KOPT-K1 (cell line): Measurements from ENCODE around the gene COL18A1.
"Not testable (repeated sequence)": the region's sequence is repeated elsewhere in the genome, so short reads cannot be mapped to it uniquely, and the experiment has no call there.

Experiments
- H3K27ac ChIP-seq: fragments of 200-600 bp; sonication (generic); 2 replicates; pipeline ENCODE4 v1.5.1; 2016; ENCODE audit warnings: antibody characterized with exemption, mild to moderate bottlenecking, low read depth, low read length; ENCODE audit not compliant: poor library complexity, severe bottlenecking
- H3K36me3 ChIP-seq: fragments of 200-600 bp; sonication (generic); 2 replicates; pipeline ENCODE4 v1.5.1; 2017; ENCODE audit warnings: antibody characterized with exemption, mild to moderate bottlenecking, low read length, moderate library complexity; ENCODE audit not compliant: insufficient read depth
- H3K9me3 ChIP-seq: fragments of 200-600 bp; sonication (generic); 2 replicates; pipeline ENCODE4 v1.5.1; 2017; ENCODE audit warnings: antibody characterized with exemption, low read length, mild to moderate bottlenecking; ENCODE audit not compliant: insufficient read depth, poor library complexity, severe bottlenecking

COL18A1 gene

DNA sequence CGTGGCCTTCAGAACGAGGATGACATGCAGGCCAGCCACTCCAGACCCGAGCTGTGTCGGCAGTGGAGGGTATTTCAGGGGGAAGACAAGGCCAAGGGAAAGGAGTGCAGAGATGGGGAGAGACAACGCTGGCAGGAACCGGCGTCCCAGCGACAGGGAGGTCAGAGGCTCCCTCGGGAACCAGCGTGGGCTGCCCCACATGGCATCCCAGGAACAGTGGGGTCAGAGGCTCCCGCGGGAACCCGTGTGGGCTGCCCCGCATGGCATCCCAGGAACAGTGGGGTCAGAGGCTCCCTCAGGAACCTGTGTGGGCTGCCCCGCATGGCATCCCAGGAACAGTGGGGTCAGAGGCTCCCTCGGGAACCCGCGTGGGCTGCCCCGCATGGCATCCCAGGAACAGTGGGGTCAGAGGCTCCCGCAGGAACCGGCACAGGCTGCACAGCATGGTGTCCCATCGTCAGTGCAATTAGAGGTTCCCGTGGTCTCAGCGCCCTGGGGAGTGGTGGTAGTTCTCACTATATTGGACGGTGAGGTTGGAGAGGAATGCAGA is 94.3 kb downstream of the COL18A1 start:
- Histone ChIP-seq H3K27ac (no peak overlapping the region), H3K9me3 (no peaks in the 10 kb centered on the region), H3K36me3 (no peaks in the 10 kb centered on the region)

DNA sequence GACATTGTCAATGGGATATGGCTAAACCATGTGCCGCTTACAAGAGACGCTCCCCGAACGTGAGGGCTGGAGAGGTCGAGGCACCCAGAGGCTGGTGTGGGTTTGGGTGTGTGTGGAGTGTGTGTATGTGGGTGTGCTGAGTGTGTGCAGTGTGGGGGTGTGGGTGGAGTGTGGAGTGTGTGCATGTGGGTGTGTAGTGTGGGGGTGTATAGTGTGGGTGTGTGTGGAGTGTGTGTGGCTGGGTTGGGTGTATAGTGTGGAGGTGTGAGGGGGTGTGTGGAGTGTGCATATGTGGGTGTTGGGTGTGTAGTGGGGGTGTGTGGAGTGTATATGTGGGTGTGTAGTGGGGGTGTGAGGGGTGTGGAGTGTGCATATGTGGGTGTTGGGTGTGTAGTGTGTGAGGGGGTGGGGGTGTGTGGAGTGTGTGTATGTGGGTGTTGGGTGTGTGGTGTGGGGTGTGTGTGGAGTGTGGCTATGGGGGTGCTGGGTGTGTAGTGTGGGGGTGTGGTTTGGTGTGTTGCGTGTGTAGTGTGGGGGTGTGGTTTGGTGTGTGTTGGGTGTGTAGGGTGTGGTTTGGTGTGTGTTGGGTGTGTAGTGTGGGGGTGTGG is 95.1 kb downstream of the COL18A1 start:
- Histone ChIP-seq H3K27ac (no peak overlapping the region), H3K36me3 (no peaks in the 10 kb centered on the region)

DNA sequence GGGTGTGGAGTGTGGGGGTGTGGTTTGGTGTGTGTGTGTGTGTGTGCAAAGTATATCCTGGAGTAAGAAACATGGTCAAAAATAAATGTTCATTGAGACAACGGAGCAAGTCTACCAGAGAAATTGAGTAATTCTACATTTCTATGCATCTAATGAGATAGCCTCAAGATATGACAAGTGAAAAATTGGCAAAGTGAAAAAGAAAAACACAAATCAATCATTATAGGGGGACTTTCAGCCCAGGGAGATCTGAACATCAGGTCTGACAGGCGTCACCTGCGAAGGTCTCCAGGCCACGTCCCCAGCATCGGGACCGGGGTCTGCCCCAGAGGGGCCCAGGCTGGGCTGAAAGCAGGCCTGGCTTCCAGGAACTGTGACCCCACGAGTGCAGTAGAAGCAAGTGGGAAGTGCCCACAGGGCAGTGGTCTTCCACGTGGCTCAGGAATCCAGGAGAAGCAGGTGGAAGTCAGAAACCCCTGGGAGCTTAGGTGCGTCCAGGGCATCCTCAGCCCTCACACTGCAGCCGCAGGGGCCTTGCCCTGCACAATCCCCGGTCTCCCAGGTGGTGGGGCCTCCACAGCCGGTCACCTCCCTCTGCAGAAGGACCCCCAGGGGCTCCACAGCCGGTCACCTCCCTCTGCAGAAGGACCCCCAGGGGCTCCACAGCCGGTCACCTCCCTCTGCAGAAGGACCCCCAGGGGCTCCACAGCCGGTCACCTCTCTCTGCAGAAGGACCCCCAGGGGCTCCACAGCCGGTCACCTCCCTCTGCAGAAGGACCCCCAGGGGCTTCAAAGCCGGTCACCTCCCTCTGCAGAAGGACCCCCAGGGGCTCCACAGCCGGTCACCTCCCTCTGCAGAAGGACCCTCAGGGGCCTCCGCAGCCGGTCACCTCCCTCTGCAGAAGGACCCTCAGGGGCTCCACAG is 96.4 kb downstream of the COL18A1 start:
- not testable (repeated sequence) for H3K9me3 ChIP-seq, H3K27ac ChIP-seq, H3K36me3 ChIP-seq

More for the DNA sequence above, 95.1 kb downstream of the COL18A1 start:
- H3K9me3 ChIP-seq, result no peaks in the 10 kb centered on the region

DNA sequence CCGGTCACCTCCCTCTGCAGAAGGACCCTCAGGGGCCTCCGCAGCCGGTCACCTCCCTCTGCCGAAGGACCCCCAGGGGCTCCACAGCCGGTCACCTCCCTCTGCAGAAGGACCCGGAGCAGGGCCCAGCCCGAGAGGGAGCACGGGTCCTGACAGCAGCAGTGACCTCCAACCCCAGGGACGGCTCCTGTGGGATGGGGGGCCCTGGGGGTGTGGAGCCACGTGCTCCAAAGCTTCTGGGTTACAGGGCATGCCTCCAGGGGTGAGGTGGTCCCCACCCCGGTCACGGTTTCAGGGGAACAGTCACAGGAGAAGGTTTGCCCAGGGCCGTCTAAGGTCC is 97.0 kb downstream of the COL18A1 start:
- Histone ChIP-seq H3K27ac (no peak overlapping the region), H3K36me3 (no peaks in the 10 kb centered on the region), H3K9me3 (no peaks in the 10 kb centered on the region)

DNA sequence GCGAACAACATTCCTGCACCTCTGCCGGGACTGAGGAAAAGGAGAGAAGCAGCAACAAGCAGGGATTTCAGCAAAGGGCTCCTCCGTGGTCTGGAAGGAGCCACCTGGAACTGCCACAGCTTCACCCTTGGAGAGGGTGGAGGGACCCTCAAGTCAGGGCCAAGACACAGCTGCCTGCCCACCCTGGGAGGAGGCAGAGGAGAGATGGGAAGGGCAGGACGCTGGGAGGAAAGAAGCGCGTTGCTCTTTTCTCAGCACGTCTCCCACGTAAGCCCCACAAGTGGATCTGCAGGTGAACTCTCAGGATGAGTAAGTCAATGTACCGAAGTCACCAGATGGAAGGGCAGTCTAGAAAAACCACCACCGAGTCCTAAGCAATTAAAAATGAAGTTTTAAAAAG is 97.6 kb downstream of the COL18A1 start:
- no peak overlapping the region for H3K27ac ChIP-seq
- no peaks in the 10 kb centered on the region for H3K36me3 ChIP-seq
- no peaks in the 10 kb centered on the region for H3K9me3 ChIP-seq

DNA sequence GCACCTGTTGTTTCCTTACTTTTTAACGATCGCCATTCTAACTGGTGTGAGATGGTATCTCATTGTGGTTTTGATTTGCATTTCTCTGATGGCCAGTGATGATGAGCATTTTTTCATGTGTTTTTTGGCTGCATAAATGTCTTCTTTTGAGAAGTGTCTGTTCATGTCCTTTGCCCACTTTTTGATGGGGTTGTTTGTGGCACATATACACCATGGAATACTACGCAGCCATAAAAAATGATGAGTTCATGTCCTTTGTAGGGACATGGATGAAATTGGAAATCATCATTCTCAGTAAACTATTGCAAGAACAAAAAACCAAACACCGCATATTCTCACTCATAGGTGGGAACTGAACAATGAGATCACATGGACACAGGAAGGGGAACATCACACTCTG is 98.3 kb downstream of the COL18A1 start:
- not testable (repeated sequence) for H3K36me3 ChIP-seq, H3K27ac ChIP-seq, H3K9me3 ChIP-seq

DNA sequence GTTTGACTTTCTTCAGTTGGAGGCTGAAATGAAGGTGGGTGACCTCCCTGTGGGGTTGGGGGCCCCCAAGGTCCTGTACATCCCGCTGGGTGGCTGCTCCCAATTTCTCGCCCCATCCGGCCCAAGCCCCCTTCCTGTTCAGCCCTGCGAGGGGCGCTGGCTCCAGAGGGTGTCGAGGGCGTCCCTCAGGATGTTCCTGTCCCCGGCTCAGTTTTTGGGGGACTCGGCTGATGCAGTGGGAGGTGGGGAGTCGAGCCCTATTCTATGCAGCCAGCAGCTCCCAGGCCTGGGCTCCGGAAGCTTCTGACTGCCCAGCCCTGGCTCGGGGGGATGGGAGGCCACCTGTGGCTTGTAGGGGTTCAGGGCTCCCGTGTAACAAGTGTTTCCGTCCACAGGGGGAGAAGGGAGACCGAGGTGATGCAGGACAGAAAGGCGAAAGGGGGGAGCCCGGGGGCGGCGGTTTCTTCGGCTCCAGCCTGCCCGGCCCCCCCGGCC is 99.1 kb downstream of the COL18A1 start:
- Histone ChIP-seq H3K36me3 (no peaks in the 10 kb centered on the region), H3K27ac (no peak overlapping the region)

DNA sequence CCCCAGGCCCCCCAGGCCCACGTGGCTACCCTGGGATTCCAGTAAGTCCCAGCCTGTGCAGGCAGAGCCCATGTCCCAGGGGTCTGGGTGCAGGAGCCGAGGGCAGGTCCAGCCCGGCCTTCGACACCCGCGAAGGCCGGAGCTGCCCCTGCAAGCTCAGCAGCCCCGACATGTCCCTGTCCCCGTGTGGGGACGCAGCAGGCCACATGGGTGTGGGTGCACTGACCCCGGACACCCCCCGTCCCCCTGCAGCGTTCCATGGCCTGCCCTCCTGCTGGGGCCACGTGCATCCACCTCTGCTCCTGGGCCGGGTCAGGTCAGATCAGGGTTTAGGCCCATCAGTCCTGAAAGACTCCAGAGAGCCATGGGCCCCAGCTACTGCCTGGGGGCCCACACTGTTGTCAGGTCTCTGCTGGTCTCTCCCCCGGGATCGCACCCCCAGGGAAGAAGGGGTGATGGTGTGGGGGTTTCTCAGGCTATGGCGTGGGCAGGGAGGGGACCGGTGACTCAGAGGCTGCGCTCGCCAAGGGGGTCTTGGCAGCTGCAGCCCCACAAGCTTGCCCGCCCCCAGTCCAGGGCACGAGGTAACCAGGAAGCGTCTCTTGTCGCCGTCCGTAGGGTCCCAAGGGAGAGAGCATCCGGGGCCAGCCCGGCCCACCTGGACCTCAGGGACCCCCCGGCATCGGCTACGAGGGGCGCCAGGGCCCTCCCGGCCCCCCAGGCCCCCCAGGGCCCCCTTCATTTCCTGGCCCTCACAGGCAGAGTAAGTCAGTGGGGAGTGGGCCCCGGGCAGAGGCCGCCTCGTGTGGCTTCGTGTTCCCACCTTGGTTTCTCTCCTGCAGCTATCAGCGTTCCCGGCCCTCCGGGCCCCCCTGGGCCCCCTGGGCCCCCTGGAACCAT is 99.8 kb downstream of the COL18A1 start:
- Histone ChIP-seq H3K36me3 (no peaks in the 10 kb centered on the region), H3K27ac (no peak overlapping the region), H3K9me3 (no peaks in the 10 kb centered on the region)

More for the DNA sequence above, 99.1 kb downstream of the COL18A1 start:
- H3K9me3 ChIP-seq, result no peaks in the 10 kb centered on the region

DNA sequence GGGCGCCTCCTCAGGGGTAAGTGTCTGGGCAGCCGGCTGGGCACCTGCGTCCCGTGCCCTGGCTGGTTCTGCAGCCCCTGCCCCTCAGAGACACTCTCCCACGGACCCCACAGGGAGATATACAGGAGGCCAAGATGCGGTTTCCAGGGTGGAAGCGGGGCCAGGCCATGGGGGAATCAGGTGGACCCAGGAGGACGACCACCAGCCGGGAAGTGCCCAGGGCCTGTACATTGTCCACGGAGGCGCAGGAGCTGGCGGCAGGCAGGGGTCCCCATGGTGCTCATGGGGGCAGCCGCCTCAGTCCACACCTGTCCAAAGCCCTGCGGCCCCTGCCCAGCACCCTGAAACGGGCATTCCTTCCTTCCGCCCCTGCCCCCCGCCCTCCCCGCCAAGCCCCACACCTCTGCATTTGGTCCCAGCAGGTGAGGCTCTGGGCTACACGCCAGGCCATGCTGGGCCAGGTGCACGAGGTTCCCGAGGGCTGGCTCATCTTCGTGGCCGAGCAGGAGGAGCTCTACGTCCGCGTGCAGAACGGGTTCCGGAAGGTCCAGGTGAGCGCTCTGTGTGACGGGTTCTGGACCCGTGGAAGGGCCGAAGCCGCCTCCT is 100.6 kb downstream of the COL18A1 start:
- Histone ChIP-seq H3K27ac (no peak overlapping the region), H3K9me3 (no peaks in the 10 kb centered on the region), H3K36me3 (no peaks in the 10 kb centered on the region)

DNA sequence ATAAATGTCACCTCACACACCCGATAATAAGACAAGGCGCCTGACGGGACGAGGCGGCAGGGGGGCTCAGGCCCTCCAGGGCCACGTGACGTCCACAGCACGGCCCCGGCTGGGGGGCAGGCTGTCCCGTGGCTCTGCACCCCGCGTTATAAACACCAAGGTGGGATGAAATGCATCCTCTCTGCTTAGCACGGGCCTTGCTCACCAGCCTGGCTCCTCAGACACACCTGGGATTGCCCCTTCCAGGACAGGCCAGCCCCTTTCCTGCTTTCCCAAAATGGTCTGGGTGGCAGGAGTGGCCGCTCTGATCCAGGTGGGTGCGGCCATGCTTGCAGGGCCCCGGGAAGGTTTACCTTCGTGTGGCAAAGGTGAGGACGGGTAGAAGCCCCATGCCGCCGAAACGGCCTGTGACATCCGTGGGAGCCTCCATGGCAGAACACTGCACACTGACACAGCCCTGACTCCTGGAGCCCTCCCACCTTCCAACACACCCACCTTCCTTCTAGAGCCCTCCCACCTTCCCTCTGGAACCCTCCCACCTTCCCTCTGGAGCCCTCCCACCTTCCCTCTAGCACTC is 101.4 kb downstream of the COL18A1 start:
- Histone ChIP-seq H3K36me3 (no peaks in the 10 kb centered on the region), H3K9me3 (no peaks in the 10 kb centered on the region), H3K27ac (no peak overlapping the region)

DNA sequence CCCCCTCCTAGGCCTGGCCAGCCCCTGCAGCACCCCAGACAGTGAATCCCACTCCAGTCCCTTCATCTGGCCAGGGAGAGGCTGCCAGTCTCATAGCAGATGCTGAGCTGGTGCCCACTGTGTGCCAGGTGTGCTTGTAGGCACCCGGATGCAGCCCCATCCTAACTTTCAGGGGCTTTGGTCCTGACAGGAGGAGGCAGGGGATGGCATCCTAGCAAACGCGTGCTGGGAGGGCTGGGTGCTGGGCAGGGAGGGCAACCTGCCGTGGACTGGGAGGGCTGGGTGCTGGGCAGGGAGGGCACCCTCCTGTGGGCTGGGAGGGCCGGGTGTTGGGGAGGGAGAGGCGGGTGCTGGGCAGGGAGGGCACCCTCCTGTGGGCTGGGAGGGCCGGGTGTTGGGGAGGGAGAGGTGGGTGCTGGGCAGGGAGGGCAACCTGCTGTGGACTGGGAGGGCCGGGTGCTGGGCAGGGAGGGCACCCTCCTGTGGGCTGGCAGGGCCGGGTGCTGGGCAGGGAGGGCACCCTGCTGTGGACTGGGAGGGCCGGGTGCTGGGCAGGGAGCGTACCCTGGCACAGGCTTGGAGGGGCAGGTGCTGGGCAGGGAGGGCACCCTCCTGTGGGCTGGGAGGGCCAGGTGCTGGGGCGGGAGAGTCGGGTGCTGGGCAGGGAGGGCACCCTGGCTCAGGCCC is 102.0 kb downstream of the COL18A1 start:
- H3K9me3 ChIP-seq, result no peaks in the 10 kb centered on the region
- H3K36me3 ChIP-seq, result no peaks in the 10 kb centered on the region; the same call in 1 of the 2 replicates
- H3K27ac ChIP-seq, result no peak overlapping the region

DNA sequence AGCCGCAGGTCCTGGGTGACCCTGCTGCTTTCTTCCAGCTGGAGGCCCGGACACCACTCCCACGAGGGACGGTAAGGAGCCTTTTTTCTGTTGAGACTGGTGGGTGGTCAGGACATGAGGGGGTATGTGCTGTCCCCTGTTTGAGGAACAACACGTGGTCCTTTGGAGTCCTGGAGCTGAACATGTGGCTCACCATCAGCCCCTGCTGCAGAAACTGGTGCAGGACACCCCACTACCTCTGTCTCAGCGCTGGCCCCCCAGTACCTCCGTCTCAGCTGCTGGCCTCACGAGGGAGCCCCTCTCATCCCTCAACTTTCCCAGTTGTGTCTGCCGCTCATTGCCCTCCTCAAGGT is 102.5 kb downstream of the COL18A1 start:
- Histone ChIP-seq H3K9me3 (no peaks in the 10 kb centered on the region), H3K36me3 (peaks cover 2% of the 10 kb centered on the region; the same call in 1 of the 2 replicates), H3K27ac (no peak overlapping the region)

DNA sequence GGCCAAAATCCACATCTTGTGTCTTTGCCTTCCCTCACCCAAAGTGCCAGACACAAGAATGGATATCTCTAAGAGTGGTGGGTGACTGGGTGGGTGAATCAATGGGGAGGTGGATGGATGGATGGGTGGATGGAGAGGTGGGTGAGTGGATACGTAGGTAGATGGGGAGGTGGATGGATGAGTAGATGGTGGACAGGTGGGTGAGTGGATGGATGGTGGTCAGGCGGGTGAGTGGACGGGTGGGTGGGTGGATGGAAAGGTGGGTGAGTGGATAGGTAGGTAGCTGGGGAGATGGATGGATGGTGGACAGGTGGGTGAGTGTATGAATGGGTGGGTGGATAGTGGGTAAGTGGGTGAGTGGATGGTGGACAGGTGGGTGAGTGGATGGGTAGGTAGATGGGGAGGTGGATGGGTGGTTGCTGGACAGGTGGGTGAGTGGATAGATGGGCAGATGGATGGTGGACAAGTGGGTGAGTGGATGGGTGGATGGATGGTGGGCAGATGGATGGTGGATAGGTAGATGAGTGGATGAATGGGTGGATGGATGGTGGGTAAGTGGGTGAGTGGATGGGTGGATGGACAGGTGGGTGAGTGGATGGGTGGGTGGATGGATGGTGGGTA is 103.0 kb downstream of the COL18A1 start:
- Histone ChIP-seq H3K36me3 (peaks cover 7% of the 10 kb centered on the region; the same call in 1 of the 2 replicates), H3K9me3 (no peaks in the 10 kb centered on the region), H3K27ac (no peak overlapping the region)
